Measurements from ENCODE around the gene KIFC1. TPM values are rescaled to one million over a fixed set of nuclear protein-coding genes. Genes with fewer than 3 reads are reported as not detected.

KIFC1 gene
- total RNA-seq, 1 experiment from 2014 or later, result 73.8 TPM

DNA sequence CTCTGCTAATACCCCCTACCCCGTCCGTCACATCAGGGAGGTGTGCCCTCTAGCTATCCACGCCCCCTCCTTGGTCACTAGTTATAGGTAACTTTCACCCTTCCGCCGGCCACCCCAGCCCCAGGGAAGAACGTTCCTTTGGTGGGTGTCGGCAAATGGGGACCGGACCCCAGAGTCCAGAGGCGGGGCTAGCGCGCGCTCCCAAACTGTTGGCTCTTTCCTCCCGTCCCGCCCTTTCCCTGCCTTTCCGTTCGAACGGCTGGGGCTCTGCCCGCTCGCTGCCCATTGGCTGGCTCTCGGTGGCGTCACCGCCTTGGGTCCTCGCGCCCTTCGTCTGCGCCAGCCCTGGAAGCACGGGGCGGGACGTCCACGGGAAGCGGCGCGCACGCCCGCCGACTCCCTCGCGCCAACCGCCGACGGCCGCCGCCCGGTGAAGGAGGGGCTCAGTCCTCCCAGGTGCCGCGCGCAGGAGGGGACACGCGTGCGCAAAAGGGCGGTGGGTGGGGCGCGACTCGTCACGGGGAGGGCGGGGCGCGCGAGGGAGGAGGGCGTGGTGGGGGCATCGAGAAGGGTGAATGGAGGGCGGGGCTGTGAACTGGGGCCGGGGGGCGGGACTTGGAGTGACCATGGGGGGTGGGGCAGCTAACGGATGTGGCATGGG, 18.6 kb downstream of the KIFC1 start:
- no peak overlapping the region for H3K23ac ChIP-seq (ENCODE audit: insufficient read length, low read depth, low read length)
- H3K79me2 ChIP-seq (ENCODE audit: insufficient read depth, low read length), result no peaks in the 10 kb centered on the region
- H4K8ac ChIP-seq (replicated peaks; ENCODE audit: insufficient read length, low read depth, low read length), result no peak overlapping the region
- H2BK20ac ChIP-seq (ENCODE audit: low read depth, low read length, poor library complexity, severe bottlenecking), result no peak overlapping the region
- peak overlapping the region; percentile 76 to 83 for H3K4me3 Mint-ChIP-seq
- no peak overlapping the region for H3K9ac ChIP-seq (ENCODE audit: extremely low read depth, insufficient read length, low read length)
- H4K91ac ChIP-seq (ENCODE audit: insufficient read length, low read depth, low read length), result no peak overlapping the region
- no peaks in the 10 kb centered on the region for H4K20me1 ChIP-seq (ENCODE audit: control insufficient read depth, insufficient read depth, insufficient read length)
- no peak overlapping the region for H2AFZ ChIP-seq (ENCODE audit: low read length)
- 0 out of 2 replicates have a peak overlapping the region, but pooled peaks have one; percentile 45 for H3K14ac ChIP-seq (ENCODE audit: insufficient read depth, low read length)
- no peak overlapping the region for H3T11ph ChIP-seq (ENCODE audit: low read length)
- H2BK12ac ChIP-seq (ENCODE audit: insufficient read length, low read depth, low read length), result no peak overlapping the region
- H3K4me1 ChIP-seq (ENCODE audit: insufficient read depth, low read length), result no peaks in the 10 kb centered on the region
- peaks cover 19 to 30% of the 10 kb centered on the region in 2 experiments for H3K4me1 Mint-ChIP-seq
- no peak overlapping the region for H2BK120ac ChIP-seq (ENCODE audit: low read depth, low read length, poor library complexity, severe bottlenecking)
- no peaks in the 10 kb centered on the region for H3K79me1 ChIP-seq (ENCODE audit: insufficient read depth, low read depth, low read length, poor library complexity, severe bottlenecking)
- H2AK5ac ChIP-seq (ENCODE audit: insufficient read length, low read length), result no peak overlapping the region
- H3K56ac ChIP-seq (ENCODE audit: insufficient read length, low read depth, low read length), result no peak overlapping the region
- H3K27ac Mint-ChIP-seq, result peak overlapping the region; percentile 95 to 99 (median 96)
- no peak overlapping the region for H2BK15ac ChIP-seq (ENCODE audit: low read depth, low read length)
- peaks cover 10% of the 10 kb centered on the region for H3K23me2 ChIP-seq (ENCODE audit: insufficient read length, low read depth, low read length, poor library complexity, severe bottlenecking)
- peak overlapping the region; percentile 43 for H3K27ac ChIP-seq (ENCODE audit: insufficient read length, low read depth, low read length)
- H4K5ac ChIP-seq (ENCODE audit: insufficient read length, low read depth, low read length), result no peak overlapping the region
- peak; percentile 99 for DNase-seq
- peak overlapping the region; percentile 63 for H3K4me2 ChIP-seq (ENCODE audit: insufficient read depth, insufficient read length, low read length)
- H3K27me3 Mint-ChIP-seq (ENCODE audit: low read depth), result no peaks in the 10 kb centered on the region; the same call in none of the 2 replicates
- no peak overlapping the region for H3K4ac ChIP-seq (ENCODE audit: low read depth, low read length)
- H3K18ac ChIP-seq (ENCODE audit: insufficient read length, low read depth, low read length), result peak overlapping the region; percentile 66
- H2BK5ac ChIP-seq (ENCODE audit: insufficient read length, low read length), result no peak overlapping the region
- H3K9me3 ChIP-seq (ENCODE audit: control insufficient read depth, low read depth, low read length), result no peaks in the 10 kb centered on the region
- WGBS (ENCODE audit: extremely low coverage, insufficient read length, low lambda C conversion rate), result no CpG with 5 or more reads among the region's 65 CpGs
- H3K9me3 Mint-ChIP-seq, result no peaks in the 10 kb centered on the region
- TF ChIP-seq, protein P1, sequence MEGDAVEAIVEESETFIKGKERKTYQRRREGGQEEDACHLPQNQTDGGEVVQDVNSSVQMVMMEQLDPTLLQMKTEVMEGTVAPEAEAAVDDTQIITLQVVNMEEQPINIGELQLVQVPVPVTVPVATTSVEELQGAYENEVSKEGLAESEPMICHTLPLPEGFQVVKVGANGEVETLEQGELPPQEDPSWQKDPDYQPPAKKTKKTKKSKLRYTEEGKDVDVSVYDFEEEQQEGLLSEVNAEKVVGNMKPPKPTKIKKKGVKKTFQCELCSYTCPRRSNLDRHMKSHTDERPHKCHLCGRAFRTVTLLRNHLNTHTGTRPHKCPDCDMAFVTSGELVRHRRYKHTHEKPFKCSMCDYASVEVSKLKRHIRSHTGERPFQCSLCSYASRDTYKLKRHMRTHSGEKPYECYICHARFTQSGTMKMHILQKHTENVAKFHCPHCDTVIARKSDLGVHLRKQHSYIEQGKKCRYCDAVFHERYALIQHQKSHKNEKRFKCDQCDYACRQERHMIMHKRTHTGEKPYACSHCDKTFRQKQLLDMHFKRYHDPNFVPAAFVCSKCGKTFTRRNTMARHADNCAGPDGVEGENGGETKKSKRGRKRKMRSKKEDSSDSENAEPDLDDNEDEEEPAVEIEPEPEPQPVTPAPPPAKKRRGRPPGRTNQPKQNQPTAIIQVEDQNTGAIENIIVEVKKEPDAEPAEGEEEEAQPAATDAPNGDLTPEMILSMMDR (conservative IDR thresholded peaks at IDR 0.05), result no peak
- H3K27me3 ChIP-seq (ENCODE audit: insufficient read depth, low read length), result no peaks in the 10 kb centered on the region
- peaks cover 34 to 67% (median 64%) of the 10 kb centered on the region in 3 experiments for H3K36me3 Mint-ChIP-seq (ENCODE audit: insufficient read depth in 1 of 3, low read depth in 3 of 3)
